Thyroid gland (tissue), 4 donors: ENCODE measurements around the gene POLR3K. TPM values are rescaled to one million over a fixed set of nuclear protein-coding genes. Genes with fewer than 3 reads are reported as not detected.

Experiments
- DNase-seq, 2 donors: peaks; one replicate each; pipeline ENCODE4 v3.0.0-alpha.2; 2019
- H3K27ac ChIP-seq, 3 donors: fragments of 200-600 bp; sonication (generic); 1 replicate in 2 of 3; 2 replicates in 1 of 3; pipeline ENCODE4 v1.5.1; 2016 to 2019; ENCODE audit warnings: mild to moderate bottlenecking in 1 of 3, moderate library complexity in 1 of 3
- H3K27me3 ChIP-seq: fragments of 200-600 bp; sonication (generic); one replicate; pipeline ENCODE4 v1.5.1; 2019
- H3K36me3 ChIP-seq, 2 donors: fragments of 200-600 bp; sonication (generic); one replicate each; pipeline ENCODE4 v1.5.1; 2016 to 2019
- H3K4me1 ChIP-seq, 2 donors: fragments of 200-600 bp; sonication (generic); one replicate each; pipeline ENCODE4 v1.5.1; 2017 to 2019
- H3K4me3 ChIP-seq, 3 donors: fragments of 200-600 bp; sonication (generic); replicated peaks in 1 of 3; 1 replicate in 2 of 3; 2 replicates in 1 of 3; pipeline ENCODE4 v1.5.1; 2016; ENCODE audit warnings: mild to moderate bottlenecking in 1 of 3
- H3K9me3 ChIP-seq: fragments of 200-600 bp; sonication (generic); one replicate; pipeline ENCODE4 v1.5.1; 2017
- CTCF ChIP-seq, 6 experiments: fragments of 200-600 bp in 3 of 6; fragments of 450-650 bp in 3 of 6; sonication (generic) in 3 of 6; IDR thresholded peaks; one replicate each; pipeline ENCODE4 v1.5.1; 2016 to 2019; ENCODE audit warnings: antibody characterized with exemption in 6 of 6, mild to moderate bottlenecking in 2 of 6, inconsistent platforms in 1 of 6, moderate library complexity in 1 of 6
- POLR2A ChIP-seq, 2 donors: fragments of 450-650 bp; IDR thresholded peaks; one replicate each; pipeline ENCODE4 v1.6.1; 2017; ENCODE audit warnings: antibody characterized with exemption in 2 of 2, mild to moderate bottlenecking in 2 of 2, moderate library complexity in 1 of 2
- WGBS, 2 donors: methylation state at CpG; one replicate each; pipeline ENCODE4 v1.1.5; 2017; 5-methylcytosine and 5-hydroxymethylcytosine counted together
- intact Hi-C: fragments of 100-400 bp; cut with DNase I; formaldehyde crosslinking; loops from one replicate; pipeline ENCODE4 v1.15.1; 2023
- total RNA-seq, 4 donors: library from RNA; depleted of rRNA; stranded (reverse); fragments of >200 nt; gene quantifications; one replicate each; pipeline ENCODE4 v1.2.3, GENCODE V29; 2016

Gene POLR3K
- total RNA-seq, 4 donors from 2014 or later = 3.5 to 6.7 (median 4.6) TPM

GRCh38 chr16:63998-64913 lies 10.8 kb upstream of the POLR3K start:
- no peaks in the 10 kb centered on the region for H3K9me3 ChIP-seq
- H3K27ac ChIP-seq = no peak overlapping the region
- H3K4me3 ChIP-seq = no peak overlapping the region
- peaks cover 21 to 28% of the 10 kb centered on the region in 2 donors for H3K36me3 ChIP-seq
- 81 to 82% methylated on average over 15 to 24 of the region's 25 CpGs for WGBS, 2 donors
- H3K27me3 ChIP-seq = no peaks in the 10 kb centered on the region
- TF ChIP-seq CTCF (IDR thresholded peaks at IDR 0.05) (no peak), POLR2A (IDR thresholded peaks at IDR 0.05) (no peak)
- DNase-seq = peak; percentile 84 to 88
- intact Hi-C loops = no loop called here
- peaks cover 21 to 36% of the 10 kb centered on the region in 2 donors for H3K4me1 ChIP-seq

GRCh38 chr16:63466-63865 lies 10.1 kb upstream of the POLR3K start:
- H3K36me3 ChIP-seq = peaks cover 26 to 33% of the 10 kb centered on the region in 2 donors
- H3K4me1 ChIP-seq = peaks cover 21 to 33% of the 10 kb centered on the region in 2 donors
- TF ChIP-seq POLR2A (IDR thresholded peaks at IDR 0.05) (no peak), CTCF (IDR thresholded peaks at IDR 0.05) (no peak)
- H3K27ac ChIP-seq = no peak overlapping the region
- no peaks in the 10 kb centered on the region for H3K9me3 ChIP-seq
- no peak for DNase-seq
- no peaks in the 10 kb centered on the region for H3K27me3 ChIP-seq
- WGBS, 2 donors = 82 to 90% methylated on average over 3 to 10 of the region's 16 CpGs
- intact Hi-C loops = no loop called here
- no peak overlapping the region for H3K4me3 ChIP-seq

GRCh38 chr16:62968-63391 lies 9.6 kb upstream of the POLR3K start:
- WGBS, 2 donors = 96 to 97% methylated on average over 19 to 21 of the region's 21 CpGs
- H3K9me3 ChIP-seq = no peaks in the 10 kb centered on the region
- intact Hi-C loops = no loop called here
- H3K4me1 ChIP-seq = peaks cover 16 to 28% of the 10 kb centered on the region in 2 donors
- H3K27ac ChIP-seq = no peak overlapping the region
- H3K4me3 ChIP-seq = no peak overlapping the region
- no peak for TF ChIP-seq POLR2A (IDR thresholded peaks at IDR 0.05)
- no peak for TF ChIP-seq CTCF (IDR thresholded peaks at IDR 0.05)
- peaks cover 31 to 33% of the 10 kb centered on the region in 2 donors for H3K36me3 ChIP-seq
- DNase-seq = no peak
- H3K27me3 ChIP-seq = no peaks in the 10 kb centered on the region

GRCh38 chr16:62283-62967 lies 9.0 kb upstream of the POLR3K start:
- TF ChIP-seq CTCF (IDR thresholded peaks at IDR 0.05) (no peak), POLR2A (IDR thresholded peaks at IDR 0.05) (no peak)
- intact Hi-C loops = no loop called here
- no peaks in the 10 kb centered on the region for H3K9me3 ChIP-seq
- H3K27me3 ChIP-seq = no peaks in the 10 kb centered on the region
- no peak overlapping the region for H3K4me3 ChIP-seq
- H3K4me1 ChIP-seq = peaks cover 10 to 23% of the 10 kb centered on the region in 2 donors
- peaks cover 36 to 38% of the 10 kb centered on the region in 2 donors for H3K36me3 ChIP-seq
- DNase-seq = no peak
- 97 to 98% methylated on average over 26 to 34 of the region's 34 CpGs for WGBS, 2 donors
- no peak overlapping the region for H3K27ac ChIP-seq
